H1 (cell line): ENCODE measurements around the gene GIPC1. TPM values are rescaled to one million over a fixed set of nuclear protein-coding genes. Genes with fewer than 3 reads are reported as not detected.
A peak's percentile ranks its signal among the peaks of the same experiment; 100 is the strongest.

Experiments used
- CTCF ChIA-PET: fragments of 300-600 bp; sonication (Branson Sonifier 250); formaldehyde crosslinking; loops from one replicate; lab custom pipeline; 2021; ENCODE audit not compliant: partially characterized antibody; lab: Charles Lee
- POLR2A ChIA-PET: fragments of 300-600 bp; sonication (Branson Sonifier 250); formaldehyde crosslinking; loops from one replicate; lab custom pipeline; 2021; ENCODE audit warnings: inconsistent platforms; ENCODE audit not compliant: partially characterized antibody; lab: Charles Lee
- DNase-seq, 2 experiments: peaks; one replicate each; pipeline versions ENCODE4 v3.0.0 to v3.0.0-alpha.2; 2010 to 2022; ENCODE audit warnings: low spot score in 2 of 2, low read depth in 1 of 2, mixed read lengths in 1 of 2
- FAIRE-seq: peaks from 2 replicates; lab custom pipeline; 2011; peaks lifted over from hg19 to GRCh38; lab: Jason Lieb, UNC
- H2AFZ ChIP-seq: 2 replicates; pipeline ENCODE4 v1.8.1; 2012; ENCODE audit warnings: low read length, inconsistent platforms
- H2AK5ac ChIP-seq: 2 replicates; pipeline ENCODE4 v1.6.1; 2013; ENCODE audit warnings: low read depth, low read length
- H2BK120ac ChIP-seq: replicated peaks from 2 replicates; pipeline ENCODE3; 2013; ENCODE audit warnings: low read depth, low read length, inconsistent platforms
- H2BK12ac ChIP-seq: 2 replicates; pipeline ENCODE4 v1.6.1; 2013; ENCODE audit warnings: low read depth, low read length
- H2BK15ac ChIP-seq: 2 replicates; pipeline ENCODE4 v1.6.1; 2013; ENCODE audit warnings: low read length
- H2BK20ac ChIP-seq: 2 replicates; pipeline ENCODE4 v1.6.1; 2013; ENCODE audit warnings: low read length
- H2BK5ac ChIP-seq: 2 replicates; pipeline ENCODE4 v1.6.1; 2013; ENCODE audit warnings: low read depth, low read length
- H3K14ac ChIP-seq: 2 replicates; pipeline ENCODE4 v1.6.1; 2013; ENCODE audit warnings: inconsistent platforms; ENCODE audit not compliant: insufficient read length
- H3K18ac ChIP-seq: 2 replicates; pipeline ENCODE4 v1.6.1; 2013; ENCODE audit warnings: low read length; ENCODE audit errors: extremely low read depth
- H3K23ac ChIP-seq: 2 replicates; pipeline ENCODE4 v1.6.1; 2013; ENCODE audit warnings: inconsistent platforms; ENCODE audit not compliant: insufficient read length
- H3K23me2 ChIP-seq: 2 replicates; pipeline ENCODE4 v1.6.1; 2013; ENCODE audit warnings: low read depth, low read length
- H3K27ac ChIP-seq: 2 replicates; pipeline ENCODE4 v1.6.1; 2011; ENCODE audit warnings: low read depth, low read length, inconsistent platforms
- H3K27me3 ChIP-seq, 4 experiments: replicated peaks in 1 of 4; 1 replicate in 1 of 4; 2 replicates in 3 of 4; pipeline versions ENCODE4 v1.6.1 to v1.8.1; 2011 to 2013; ENCODE audit warnings: low read length in 3 of 4, mild to moderate bottlenecking in 3 of 4, inconsistent platforms in 2 of 4, mixed read lengths in 2 of 4, moderate library complexity in 1 of 4; ENCODE audit not compliant: control insufficient read depth in 3 of 4, insufficient read depth in 3 of 4; ENCODE audit errors: extremely low read depth in 1 of 4
- H3K36me3 ChIP-seq, 4 experiments: 2 replicates each; pipeline versions ENCODE4 v1.6.1 to v1.8.1; 2011 to 2013; ENCODE audit warnings: mild to moderate bottlenecking in 4 of 4, low read length in 3 of 4, moderate library complexity in 2 of 4, control low read depth in 1 of 4, inconsistent platforms in 1 of 4; ENCODE audit not compliant: insufficient read depth in 4 of 4, control insufficient read depth in 2 of 4
- H3K4ac ChIP-seq: replicated peaks from 2 replicates; pipeline ENCODE3; 2013; ENCODE audit warnings: low read length, low read depth, mixed read lengths, inconsistent platforms; ENCODE audit not compliant: insufficient read length
- H3K4me1 ChIP-seq, 4 experiments: replicated peaks in 1 of 4; 1 replicate in 1 of 4; 2 replicates in 3 of 4; pipeline versions ENCODE4 v1.6.1 to v1.8.1; 2011 to 2013; ENCODE audit warnings: low read length in 3 of 4, inconsistent platforms in 2 of 4, mixed read lengths in 1 of 4; ENCODE audit not compliant: insufficient read depth in 4 of 4, control insufficient read depth in 3 of 4
- H3K4me2 ChIP-seq, 2 experiments: 2 replicates each; pipeline versions ENCODE4 v1.6.1 to v1.8.1; 2011 to 2013; ENCODE audit warnings: low read depth in 2 of 2, low read length in 2 of 2, control low read depth in 1 of 2, inconsistent platforms in 1 of 2, mild to moderate bottlenecking in 1 of 2; ENCODE audit not compliant: insufficient read depth in 1 of 2
- H3K4me3 ChIP-seq, 4 experiments: fragments of 200-600, 300-600 bp in 1 of 4; sonication (generic), shearing (Covaris generic), sonication (Bioruptor Twin) in 1 of 4; 2 replicates each; pipeline versions ENCODE4 v1.5.1 to v1.8.1; 2011 to 2016; ENCODE audit warnings: low read length in 4 of 4, low read depth in 3 of 4, control low read depth in 2 of 4, inconsistent platforms in 2 of 4, mild to moderate bottlenecking in 2 of 4, mixed read lengths in 1 of 4, moderate library complexity in 1 of 4; ENCODE audit not compliant: insufficient read depth in 2 of 4; ENCODE audit errors: extremely low read depth in 1 of 4
- H3K56ac ChIP-seq: replicated peaks from 2 replicates; pipeline ENCODE3; 2013; ENCODE audit warnings: low read depth, mild to moderate bottlenecking, mixed read lengths, low read length, inconsistent platforms; ENCODE audit not compliant: insufficient read length
- H3K79me1 ChIP-seq: 2 replicates; pipeline ENCODE4 v1.6.1; 2013; ENCODE audit warnings: low read depth, low read length, control low read depth
- H3K79me2 ChIP-seq, 2 experiments: 2 replicates each; pipeline versions ENCODE4 v1.6.1 to v1.8.1; 2012 to 2013; ENCODE audit warnings: low read length in 2 of 2, mild to moderate bottlenecking in 2 of 2, inconsistent platforms in 1 of 2; ENCODE audit not compliant: insufficient read depth in 2 of 2, control insufficient read depth in 1 of 2
- H3K9ac ChIP-seq, 4 experiments: replicated peaks in 1 of 4; 1 replicate in 1 of 4; 2 replicates in 3 of 4; pipeline versions ENCODE4 v1.6.1 to v1.8.1; 2011 to 2013; ENCODE audit warnings: low read depth in 3 of 4, low read length in 3 of 4, control low read depth in 2 of 4, mild to moderate bottlenecking in 2 of 4, moderate library complexity in 2 of 4, inconsistent platforms in 1 of 4; ENCODE audit errors: extremely low read depth in 1 of 4
- H3K9me3 ChIP-seq, 2 experiments: 2 replicates each; pipeline versions ENCODE4 v1.6.1 to v1.8.1; 2012 to 2013; ENCODE audit warnings: mild to moderate bottlenecking in 2 of 2, moderate library complexity in 2 of 2, control low read depth in 1 of 2, inconsistent platforms in 1 of 2, low read depth in 1 of 2, low read length in 1 of 2, mixed read lengths in 1 of 2; ENCODE audit not compliant: insufficient read depth in 2 of 2
- H4K20me1 ChIP-seq, 2 experiments: replicated peaks in 1 of 2; 2 replicates each; pipeline versions ENCODE3 to v1.8.1; 2011 to 2013; ENCODE audit warnings: inconsistent platforms in 2 of 2, low read length in 2 of 2, mild to moderate bottlenecking in 1 of 2; ENCODE audit not compliant: insufficient read depth in 2 of 2, control insufficient read depth in 1 of 2
- H4K5ac ChIP-seq: 2 replicates; pipeline ENCODE4 v1.6.1; 2013; ENCODE audit warnings: low read length, low read depth, mixed read lengths, inconsistent platforms; ENCODE audit not compliant: insufficient read length
- H4K8ac ChIP-seq: 2 replicates; pipeline ENCODE4 v1.8.0; 2013; ENCODE audit warnings: mild to moderate bottlenecking, moderate library complexity, low read length, inconsistent platforms; ENCODE audit not compliant: insufficient read depth; ENCODE audit errors: extremely low read depth
- H4K91ac ChIP-seq: replicated peaks from 2 replicates; pipeline ENCODE3; 2013; ENCODE audit warnings: low read length, mixed read lengths, inconsistent platforms; ENCODE audit not compliant: insufficient read length
- WGBS, 2 experiments: shearing (Covaris generic) in 1 of 2; methylation state at CpG; one replicate each; pipeline versions ENCODE4 v1.1.6 to v1.1.7; 2013 to 2015; ENCODE audit warnings: low lambda C conversion rate in 2 of 2, mixed read lengths in 2 of 2, inconsistent platforms in 1 of 2, low coverage in 1 of 2, missing lambda C conversion rate in 1 of 2; ENCODE audit not compliant: insufficient replicate concordance in 2 of 2, insufficient coverage in 1 of 2, insufficient read length in 1 of 2; ENCODE audit errors: extremely low coverage in 1 of 2, missing lambda C conversion rate in 1 of 2; 5-methylcytosine and 5-hydroxymethylcytosine counted together
- polyA plus RNA-seq, 7 experiments: library from polyadenylated mRNA; depleted of rRNA in 3 of 7; stranded (reverse) in 5 of 7; unstranded in 2 of 7; fragments of >200 nt in 5 of 7; fragments of 200-250 nt in 2 of 7; gene quantifications; 1 replicate in 5 of 7; 2 replicates in 1 of 7; 4 replicates in 1 of 7; pipeline versions ENCODE4 v1.2.1 to v1.2.3, GENCODE V29; 2011 to 2013; ENCODE audit warnings: missing spikeins in 2 of 7, mixed read lengths in 2 of 7
- total RNA-seq: library from RNA; stranded (reverse); fragmentation: NEBNext Ultra II Directional; extraction: Animal tissue kit (Norgen Biotek cat#: 25700); gene quantifications from 2 replicates; pipeline ENCODE4 v1.2.1, GENCODE V29; 2021

GIPC1 gene
- total and polyA plus RNA-seq, 2 of the 8 experiments (the other 6 are each of a cell fraction or from before 2014, with no cell fraction given) = 65.6 to 72.0 TPM

GRCh38 chr19:14525729-14526128 lies 29.8 kb upstream of the GIPC1 start:
- H2BK5ac ChIP-seq = 0 out of 2 replicates have a peak overlapping the region, but pooled peaks have one; percentile 31
- peaks cover 0 to 2% (median 1%) of the 10 kb centered on the region in 4 experiments; a peak in 3 of 7 replicates for H3K4me1 ChIP-seq
- H3K79me2 ChIP-seq = peaks cover 4 to 10% of the 10 kb centered on the region in 2 experiments
- no peak overlapping the region for H3K56ac ChIP-seq
- H4K20me1 ChIP-seq = no peaks in the 10 kb centered on the region
- FAIRE-seq (no peak), DNase-seq (no peak)
- no peaks in the 10 kb centered on the region for H3K9me3 ChIP-seq
- no peaks in the 10 kb centered on the region for H3K27me3 ChIP-seq
- ChIA-PET CTCF (interaction anchor here (0.8 to 1.1 kb wide), 3 partner anchors 20 to 45 kb away, joined by 3 to 4 read pairs (median 3); no protein-coding TSS in a partner anchor), POLR2A (interaction anchor here (0.5 to 2.2 kb wide), 6 partner anchors 7 to 751 kb away, joined by 3 to 7 read pairs (median 3); partner anchors contain the start of genes C19orf53, DNAJB1 and GIPC1)
- no peak overlapping the region; a peak in 2 of 7 replicates for H3K9ac ChIP-seq
- no peak overlapping the region for H3K14ac ChIP-seq
- H2AK5ac ChIP-seq = no peak overlapping the region
- no peak overlapping the region for H2BK12ac ChIP-seq
- H4K91ac ChIP-seq = no peak overlapping the region
- H2AFZ ChIP-seq = peak overlapping the region; percentile 84; the same call in 1 of the 2 replicates
- WGBS, 2 experiments = 73% methylated on average over 6 of the region's 6 CpGs; no CpG with 5 or more reads in 1 of the 2 experiments
- no peak overlapping the region for H2BK15ac ChIP-seq
- no peak overlapping the region for H3K23ac ChIP-seq
- no peak overlapping the region for H3K27ac ChIP-seq
- no peak overlapping the region for H2BK20ac ChIP-seq
- no peak overlapping the region for H3K18ac ChIP-seq
- peaks cover 6% of the 10 kb centered on the region for H3K79me1 ChIP-seq
- H2BK120ac ChIP-seq = no peak overlapping the region
- no peak overlapping the region for H3K4me2 ChIP-seq
- no peak overlapping the region for H4K8ac ChIP-seq
- H3K23me2 ChIP-seq = peaks cover 4% of the 10 kb centered on the region
- H3K36me3 ChIP-seq = no peaks in the 10 kb centered on the region
- no peak overlapping the region for H3K4me3 ChIP-seq
- no peak overlapping the region for H3K4ac ChIP-seq
- no peak overlapping the region for H4K5ac ChIP-seq
